ENCODE data around the gene SYCP2. TPM values are rescaled to one million over a fixed set of nuclear protein-coding genes. Genes with fewer than 3 reads are reported as not detected.
A peak's percentile ranks its signal among the peaks of the same experiment; 100 is the strongest.

SYCP2 gene
- polyA plus RNA-seq, 3 donors = 0.28 to 1.2 (median 0.30) TPM

DNA sequence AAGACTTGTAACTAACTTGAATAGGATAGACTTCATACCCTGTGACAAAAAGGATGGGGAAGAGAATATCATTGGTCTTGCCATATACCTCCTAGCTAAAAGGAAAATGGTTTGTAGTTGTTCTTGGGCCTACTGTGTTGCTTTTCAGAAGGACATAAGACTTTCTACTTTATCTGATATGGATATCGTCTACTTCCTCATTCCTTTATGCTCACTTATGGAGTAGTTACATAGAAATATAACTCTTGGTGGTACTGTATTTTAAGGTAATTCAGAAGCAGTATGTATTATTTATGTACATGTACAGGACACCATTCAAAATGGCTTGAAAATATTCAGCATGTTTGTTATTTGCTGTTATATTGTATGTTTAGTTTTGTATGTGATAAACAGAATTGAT lies 14.8 kb upstream of the SYCP2 start:
- H3K9me3 Mint-ChIP-seq = no peaks in the 10 kb centered on the region
- peaks cover 20% of the 10 kb centered on the region for H3K79me2 ChIP-seq (ENCODE audit: insufficient read depth, low read length)

DNA sequence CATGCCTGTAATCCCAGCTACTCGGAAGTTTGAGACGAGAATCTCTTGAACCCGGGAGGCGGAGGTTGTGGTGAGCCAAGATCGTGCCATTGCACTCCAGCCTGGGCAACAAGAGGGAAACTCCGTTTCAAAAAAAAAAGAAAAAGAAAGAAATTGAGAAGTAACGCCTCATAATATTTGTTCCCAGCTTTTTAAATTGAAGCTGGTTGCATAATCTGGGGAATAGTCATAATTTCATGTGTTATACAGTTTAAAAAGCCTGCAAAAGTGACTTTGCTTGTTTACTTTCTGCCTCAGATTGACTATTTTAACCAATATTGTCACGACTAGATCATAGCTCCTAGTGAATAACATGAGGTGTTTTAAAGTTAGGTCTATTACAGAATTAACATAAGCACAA lies 13.9 kb upstream of the SYCP2 start:
- Histone ChIP-seq H3K4me3 (replicated peaks in 1 of 3; ENCODE audit: low read depth in 2 of 3, low read length in 3 of 3) (no peak overlapping the region), H4K20me1 (ENCODE audit: insufficient read depth, low read length) (peaks cover 3% of the 10 kb centered on the region), H3K27ac (ENCODE audit: low read depth in 1 of 2, low read length in 2 of 2) (peak overlapping the region; percentile 60 to 62), H3K4me2 (replicated peaks; ENCODE audit: extremely low read depth, low read length, poor library complexity, severe bottlenecking) (no peak overlapping the region), H3K27me3 (ENCODE audit: control insufficient read depth in 2 of 2, insufficient read depth in 2 of 2, low read length in 2 of 2) (no peaks in the 10 kb centered on the region), H3K9me3 (replicated peaks in 1 of 2; ENCODE audit: control insufficient read depth in 1 of 2, insufficient read depth in 1 of 2, low read length in 2 of 2) (no peaks in the 10 kb centered on the region), H3K9ac (ENCODE audit: insufficient read depth, low read length, poor library complexity, severe bottlenecking) (no peak overlapping the region), H3K36me3 (replicated peaks in 1 of 2; ENCODE audit: control insufficient read depth in 1 of 2, insufficient read depth in 2 of 2, low read length in 2 of 2) (peaks cover 34 to 49% of the 10 kb centered on the region in 2 donors), H3K4me1 (ENCODE audit: control insufficient read depth in 1 of 2, insufficient read depth in 2 of 2, low read length in 2 of 2) (peaks cover 19 to 27% of the 10 kb centered on the region in 2 donors), H2AFZ (ENCODE audit: insufficient read depth, low read depth, low read length, poor library complexity, severe bottlenecking) (no peak overlapping the region), H3K79me2 (ENCODE audit: insufficient read depth, low read length) (peaks cover 28% of the 10 kb centered on the region)
- peaks cover 38% of the 10 kb centered on the region for H3K4me1 Mint-ChIP-seq
- no peaks in the 10 kb centered on the region for H3K27me3 Mint-ChIP-seq (ENCODE audit: low read depth in 3 of 3)
- H3K27ac Mint-ChIP-seq = peak overlapping the region; percentile 71 to 86 (median 76)
- TF ChIP-seq, protein P1, sequence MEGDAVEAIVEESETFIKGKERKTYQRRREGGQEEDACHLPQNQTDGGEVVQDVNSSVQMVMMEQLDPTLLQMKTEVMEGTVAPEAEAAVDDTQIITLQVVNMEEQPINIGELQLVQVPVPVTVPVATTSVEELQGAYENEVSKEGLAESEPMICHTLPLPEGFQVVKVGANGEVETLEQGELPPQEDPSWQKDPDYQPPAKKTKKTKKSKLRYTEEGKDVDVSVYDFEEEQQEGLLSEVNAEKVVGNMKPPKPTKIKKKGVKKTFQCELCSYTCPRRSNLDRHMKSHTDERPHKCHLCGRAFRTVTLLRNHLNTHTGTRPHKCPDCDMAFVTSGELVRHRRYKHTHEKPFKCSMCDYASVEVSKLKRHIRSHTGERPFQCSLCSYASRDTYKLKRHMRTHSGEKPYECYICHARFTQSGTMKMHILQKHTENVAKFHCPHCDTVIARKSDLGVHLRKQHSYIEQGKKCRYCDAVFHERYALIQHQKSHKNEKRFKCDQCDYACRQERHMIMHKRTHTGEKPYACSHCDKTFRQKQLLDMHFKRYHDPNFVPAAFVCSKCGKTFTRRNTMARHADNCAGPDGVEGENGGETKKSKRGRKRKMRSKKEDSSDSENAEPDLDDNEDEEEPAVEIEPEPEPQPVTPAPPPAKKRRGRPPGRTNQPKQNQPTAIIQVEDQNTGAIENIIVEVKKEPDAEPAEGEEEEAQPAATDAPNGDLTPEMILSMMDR (IDR thresholded peaks at IDR 0.05) = no peak
- H3K36me3 Mint-ChIP-seq = peaks cover 39 to 50% of the 10 kb centered on the region in 2 donors
- H3K4me3 Mint-ChIP-seq = peak overlapping the region in 1 of 2 donors; percentile 26
- intact Hi-C loops (cut with micrococcal nuclease) = loop anchor here (5.0 to 10.0 kb wide), 4 partner anchors 107 to 1177 kb away; no protein-coding TSS in a partner anchor
- peak in 1 of 3 donors; percentile 52 for DNase-seq
- no peaks in the 10 kb centered on the region for H3K9me3 Mint-ChIP-seq
- 63% methylated on average over 5 of the region's 8 CpGs for WGBS (ENCODE audit: insufficient coverage)

More for the DNA sequence above, 14.8 kb upstream of the SYCP2 start:
- peak in 1 of 3 donors; percentile 11 for DNase-seq
- TF ChIP-seq, protein P1 (IDR thresholded peaks at IDR 0.05) = no peak
- H2AFZ ChIP-seq (ENCODE audit: insufficient read depth, low read depth, low read length, poor library complexity, severe bottlenecking) = no peak overlapping the region
- no peaks in the 10 kb centered on the region for H4K20me1 ChIP-seq (ENCODE audit: insufficient read depth, low read length)
- H3K27me3 ChIP-seq (ENCODE audit: control insufficient read depth in 2 of 2, insufficient read depth in 2 of 2, low read length in 2 of 2) = no peaks in the 10 kb centered on the region
- peaks cover 38 to 48% of the 10 kb centered on the region in 2 donors for H3K36me3 Mint-ChIP-seq
- no peak overlapping the region for H3K4me3 ChIP-seq (replicated peaks in 1 of 3; ENCODE audit: low read depth in 2 of 3, low read length in 3 of 3)
- H3K36me3 ChIP-seq (replicated peaks in 1 of 2; ENCODE audit: control insufficient read depth in 1 of 2, insufficient read depth in 2 of 2, low read length in 2 of 2) = peaks cover 29 to 48% of the 10 kb centered on the region in 2 donors
- H3K4me1 ChIP-seq (ENCODE audit: control insufficient read depth in 1 of 2, insufficient read depth in 2 of 2, low read length in 2 of 2) = peaks cover 18 to 26% of the 10 kb centered on the region in 2 donors
- H3K9me3 ChIP-seq (replicated peaks in 1 of 2; ENCODE audit: control insufficient read depth in 1 of 2, insufficient read depth in 1 of 2, low read length in 2 of 2) = no peaks in the 10 kb centered on the region
- intact Hi-C loops (cut with micrococcal nuclease) = loop anchor here (2.0 to 10.0 kb wide), 5 partner anchors 107 to 1177 kb away; no protein-coding TSS in a partner anchor
- H3K9ac ChIP-seq (ENCODE audit: insufficient read depth, low read length, poor library complexity, severe bottlenecking) = no peak overlapping the region
- WGBS (ENCODE audit: insufficient coverage) = no CpG with 5 or more reads among the region's 1 CpG
- H3K4me2 ChIP-seq (replicated peaks; ENCODE audit: extremely low read depth, low read length, poor library complexity, severe bottlenecking) = no peak overlapping the region
- H3K27ac ChIP-seq (ENCODE audit: low read depth in 1 of 2, low read length in 2 of 2) = peak overlapping the region in 1 of 2 donors; percentile 64
- H3K27me3 Mint-ChIP-seq (ENCODE audit: low read depth in 3 of 3) = no peaks in the 10 kb centered on the region
- peak overlapping the region in 6 of 7 donors; percentile 14 to 79 (median 52) for H3K27ac Mint-ChIP-seq
- no peak overlapping the region for H3K4me3 Mint-ChIP-seq
- peaks cover 38% of the 10 kb centered on the region for H3K4me1 Mint-ChIP-seq

Data from CD14-positive monocyte (primary cell).